KBM-7 (cell line): ENCODE data around the gene PDZK1IP1.
"Not testable (repeated sequence)": the region's sequence is repeated elsewhere in the genome, so short reads cannot be mapped to it uniquely, and the experiment has no call there.

ENCODE experiments used
- DNase-seq: peaks from one replicate; pipeline ENCODE4 v3.0.0-alpha.2; 2015
- in situ Hi-C: fragments of 300-500 bp; cut with MboI; formaldehyde crosslinking; loops from 2 replicates; pipeline ENCODE4 v1.14.3; 2020; ENCODE audit warnings: low sequenced_read_pairs, low pct_unique_long_range_greater_than_20kb, mixed read lengths

PDZK1IP1 gene

DNA sequence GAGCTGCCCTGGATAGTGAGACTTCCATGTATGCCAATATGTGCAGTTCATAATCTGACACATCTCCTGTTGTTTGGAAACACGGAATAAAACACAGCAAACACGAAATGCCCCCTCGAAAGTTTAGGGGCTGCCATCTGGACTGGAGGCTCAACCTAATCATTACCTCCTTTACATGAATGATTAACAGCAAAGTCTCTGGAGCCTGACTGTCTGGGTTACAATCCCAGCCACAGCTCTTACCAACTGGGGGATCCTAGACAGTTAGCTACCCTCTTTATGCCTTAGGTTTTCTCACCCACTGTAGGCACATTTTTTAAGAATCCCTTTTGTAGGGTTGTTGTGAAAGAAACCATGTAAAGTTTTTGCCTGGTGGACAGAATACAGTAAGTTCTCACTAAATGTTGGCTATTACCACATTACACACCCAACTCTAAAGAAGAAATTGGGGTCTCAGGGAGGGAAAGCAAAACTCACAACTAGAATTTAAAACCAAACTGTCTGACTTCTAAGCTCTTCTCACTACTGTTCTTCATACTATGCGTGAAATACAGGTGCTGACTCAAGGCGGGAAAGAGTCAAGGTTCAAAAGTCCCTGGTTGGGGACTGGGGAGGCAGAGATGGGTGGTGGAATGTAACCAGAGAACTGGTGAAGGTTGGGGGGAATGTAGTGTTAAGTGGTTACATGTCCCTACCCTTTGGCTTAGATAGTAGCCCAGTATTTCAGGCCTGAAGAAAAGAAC lies 28.4 kb downstream of the PDZK1IP1 start:
- in situ Hi-C loops: no loop called here
- no peak for DNase-seq

DNA sequence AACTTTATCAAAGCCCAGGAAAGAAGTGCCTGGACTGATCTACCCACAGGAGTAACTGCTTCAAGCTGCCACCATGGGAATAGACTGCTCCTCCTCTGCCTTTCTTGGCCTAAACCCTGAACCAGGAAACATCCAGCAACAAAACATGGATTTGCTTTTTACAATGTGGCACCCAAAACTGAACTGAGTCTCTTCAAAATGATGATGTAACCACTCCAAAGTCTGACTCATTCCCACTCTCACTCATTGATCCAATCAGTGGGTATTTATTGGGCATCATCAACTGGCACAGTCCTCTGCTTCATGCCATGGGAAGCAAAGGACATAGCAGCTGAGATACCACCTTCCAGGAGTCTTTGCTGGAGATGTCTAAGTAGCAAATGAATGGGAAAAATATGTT lies 29.1 kb downstream of the PDZK1IP1 start:
- DNase-seq: no peak
- in situ Hi-C loops: no loop called here

DNA sequence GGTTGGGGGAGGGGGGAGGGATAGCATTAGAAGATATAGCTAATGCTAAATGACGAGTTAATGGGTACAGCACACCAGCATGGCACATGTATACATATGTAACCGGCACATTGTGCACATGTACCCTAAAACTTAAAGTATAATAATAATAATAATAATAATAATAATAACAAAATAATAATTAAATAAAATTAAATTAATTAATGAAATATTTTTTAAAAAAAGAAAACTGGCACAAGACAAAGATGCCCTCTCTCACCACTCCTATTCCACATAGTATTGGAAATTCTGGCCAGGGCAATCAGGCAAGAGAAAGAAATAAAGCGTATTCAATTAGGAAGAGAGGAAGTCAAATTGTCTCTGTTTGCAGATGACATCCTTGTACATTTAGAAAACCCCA lies 31.9 kb downstream of the PDZK1IP1 start:
- DNase-seq, in situ Hi-C loops: not testable (repeated sequence)

DNA sequence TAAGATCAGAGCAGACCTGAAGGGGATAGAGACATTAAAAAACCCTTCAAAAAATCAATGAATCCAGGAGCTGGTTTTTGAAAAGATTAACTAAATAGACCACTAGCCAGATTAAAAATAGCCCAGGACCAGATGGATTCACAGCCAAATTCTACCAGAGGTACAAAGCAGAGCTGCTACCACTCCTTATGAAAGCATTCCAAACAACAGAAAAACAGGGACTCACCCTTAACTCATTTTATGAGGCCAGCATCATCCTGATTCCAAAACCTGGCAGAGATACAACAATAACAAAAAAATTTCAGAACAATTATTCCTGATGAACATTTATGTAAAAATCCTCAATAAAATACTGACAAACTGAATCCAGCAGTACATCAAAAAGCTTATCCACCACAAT lies 33.4 kb downstream of the PDZK1IP1 start:
- DNase-seq, in situ Hi-C loops: not testable (repeated sequence)

DNA sequence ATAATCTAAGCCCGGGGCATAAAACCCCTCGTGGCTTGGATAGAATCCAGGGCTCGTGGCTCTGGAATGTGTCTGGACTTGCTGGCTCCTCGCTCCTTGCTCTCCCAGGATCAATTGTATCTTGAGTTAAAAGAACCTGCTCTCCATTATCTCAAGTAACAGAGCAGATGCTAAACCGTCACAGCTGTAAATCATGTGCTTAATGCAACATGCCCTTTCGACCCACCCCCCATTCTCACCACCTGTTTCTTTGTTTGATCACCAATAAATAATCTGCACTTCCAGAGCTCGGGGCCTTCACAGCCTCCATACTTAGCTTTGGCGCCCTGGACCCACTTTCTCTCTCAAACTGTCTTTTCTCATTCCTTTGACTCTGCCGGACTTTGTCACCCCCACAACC lies 40.7 kb downstream of the PDZK1IP1 start:
- DNase-seq, in situ Hi-C loops: not testable (repeated sequence)

DNA sequence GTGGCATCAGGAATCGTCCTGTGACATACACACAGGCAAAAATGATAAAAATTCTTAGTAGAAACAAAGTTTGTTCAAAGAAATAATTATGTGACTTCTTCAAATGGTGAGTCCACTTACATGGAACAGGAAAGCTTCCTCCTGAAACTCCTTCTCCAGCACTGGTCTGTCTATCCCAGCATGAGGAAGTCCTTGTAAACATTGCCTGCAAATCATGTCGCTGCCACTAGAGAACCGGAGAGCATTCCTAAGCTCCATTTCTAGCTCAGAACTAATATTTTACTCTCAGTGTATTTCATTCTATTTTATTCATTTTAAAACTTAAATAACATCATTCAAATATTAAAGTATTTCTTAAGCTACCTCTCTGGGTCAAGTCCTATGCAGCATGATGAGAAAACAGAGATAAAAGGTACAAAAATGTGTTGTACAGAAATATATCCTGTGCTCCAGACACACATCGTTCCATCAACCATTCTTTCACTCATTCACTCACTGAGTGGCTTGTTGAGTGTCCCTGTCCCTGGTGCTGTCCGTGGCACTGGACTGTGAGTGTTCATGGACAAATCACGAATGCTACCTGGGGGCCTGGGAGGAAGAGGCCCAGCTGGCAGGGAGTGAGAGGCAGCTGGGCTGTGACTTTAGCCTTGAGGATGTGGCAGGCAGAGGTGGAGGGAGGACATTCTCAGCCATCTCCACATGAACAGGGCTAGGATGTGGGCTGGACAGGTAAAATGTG lies 42.6 kb downstream of the PDZK1IP1 start:
- DNase-seq: no peak
- in situ Hi-C loops: no loop called here

DNA sequence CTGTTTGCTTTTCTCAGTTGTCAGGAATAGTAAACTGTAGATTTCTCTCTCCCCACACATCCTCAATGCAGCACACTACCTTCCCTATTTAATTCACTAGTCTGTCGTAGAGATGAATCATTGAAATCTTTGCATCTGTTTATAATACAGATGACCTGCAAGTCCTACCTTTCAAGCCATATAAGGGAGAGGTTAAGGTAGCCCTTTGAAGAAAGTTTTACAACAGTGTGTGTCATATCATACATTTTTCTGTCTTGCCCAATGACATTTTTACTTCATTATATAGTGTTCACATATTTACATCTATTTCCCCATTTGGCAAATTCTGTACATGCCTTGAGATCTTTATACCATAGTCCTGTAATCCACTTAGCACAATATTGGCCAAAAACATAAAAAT lies 43.3 kb downstream of the PDZK1IP1 start:
- DNase-seq, in situ Hi-C loops: not testable (repeated sequence)

DNA sequence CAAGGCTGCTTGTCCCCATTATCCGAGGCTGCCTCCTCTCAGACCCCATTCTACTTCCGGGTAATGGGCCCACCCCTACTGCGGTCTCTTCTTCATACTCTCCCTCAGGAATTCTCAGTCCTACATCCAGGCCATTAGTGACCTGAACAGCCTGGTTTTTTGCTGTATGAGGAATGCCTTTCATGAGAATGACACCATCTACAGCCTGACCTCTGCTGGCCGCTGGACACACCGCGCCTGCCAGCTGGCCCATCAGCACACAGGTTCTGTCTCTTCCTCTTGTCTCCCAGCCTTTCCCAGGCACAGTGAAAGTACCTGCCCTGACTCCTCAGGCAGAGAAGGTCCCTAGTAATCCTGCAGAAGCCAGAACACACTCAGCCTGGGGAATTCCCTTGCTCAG lies 46.2 kb downstream of the PDZK1IP1 start:
- in situ Hi-C loops, DNase-seq: not testable (repeated sequence)

DNA sequence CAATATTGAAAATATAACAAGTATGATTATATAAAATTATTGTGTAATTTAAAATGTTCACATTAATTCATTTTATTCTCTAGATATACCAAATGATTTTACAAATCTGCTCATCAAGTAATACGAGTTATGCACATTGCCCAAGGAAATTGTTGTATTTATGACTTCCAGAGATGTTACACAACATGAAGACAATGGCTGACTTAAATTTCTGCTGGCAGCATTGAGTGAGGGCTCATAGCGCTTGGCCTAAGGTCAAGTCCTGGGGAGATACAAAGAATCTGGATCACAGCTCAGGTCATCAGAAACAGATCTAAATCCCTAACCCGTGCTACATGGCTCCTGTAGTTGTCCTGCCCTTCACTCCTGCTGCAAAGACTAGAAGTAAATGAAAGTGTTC lies 49.5 kb downstream of the PDZK1IP1 start:
- DNase-seq, in situ Hi-C loops: not testable (repeated sequence)

DNA sequence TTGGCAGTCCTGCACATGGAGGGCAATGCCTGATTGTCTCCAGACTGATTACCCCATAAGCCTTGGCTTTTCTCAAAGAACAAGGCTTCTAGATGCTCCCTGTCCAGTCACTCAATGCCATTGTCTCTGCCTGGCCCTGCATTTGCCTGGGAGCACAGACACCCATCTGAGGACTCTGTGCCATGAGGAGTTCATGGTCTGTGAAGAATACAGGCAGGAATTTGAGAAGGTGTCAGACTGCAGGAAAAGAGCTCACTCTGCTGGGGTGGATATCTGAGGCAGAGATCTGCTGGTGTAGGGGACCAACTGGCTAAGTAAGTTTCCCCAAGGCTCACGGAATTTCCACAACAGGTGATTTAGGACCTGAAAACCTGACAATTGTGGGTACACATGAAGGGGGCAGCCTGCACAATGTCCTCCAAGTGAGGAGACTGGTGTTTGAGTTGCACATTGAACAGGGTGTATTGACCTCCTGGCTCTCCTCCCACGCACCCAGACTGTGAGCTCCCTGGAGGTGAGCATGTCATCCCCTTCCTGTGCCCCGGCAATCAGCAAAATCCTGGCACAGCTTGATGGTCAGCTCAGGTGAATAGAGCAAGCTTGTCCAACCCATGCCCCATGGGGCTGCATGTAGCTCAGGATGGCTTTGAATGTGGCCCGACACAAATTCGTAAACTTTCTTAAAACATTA lies 51.8 kb downstream of the PDZK1IP1 start:
- DNase-seq: no peak

DNA sequence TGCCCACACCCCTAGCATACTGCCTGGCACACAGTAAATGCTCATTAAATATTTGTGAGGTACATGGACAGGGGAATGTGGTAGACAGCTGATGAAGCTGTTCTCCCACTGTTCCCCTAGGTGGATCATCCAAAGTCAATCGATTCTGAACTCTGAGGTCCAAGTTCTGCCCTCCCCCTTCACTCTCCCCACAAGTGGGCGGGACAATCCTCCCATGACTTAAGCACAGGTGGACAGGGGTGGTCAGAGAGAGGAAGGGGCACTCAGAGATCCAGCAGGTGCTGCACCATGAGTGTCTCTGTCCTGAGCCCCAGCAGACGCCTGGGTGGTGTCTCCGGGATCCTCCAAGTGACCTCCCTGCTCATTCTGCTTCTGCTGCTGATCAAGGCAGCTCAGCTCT lies 52.6 kb downstream of the PDZK1IP1 start, which contains the start of gene CYP4A22:
TSS of gene CYP4A22 (plus strand) at position 244 of the 400 bp plus-strand sequence. CDS start at position 289, 45 bp downstream.
- no peak for DNase-seq
- in situ Hi-C loops: no loop called here

More for the DNA sequence above, 51.8 kb downstream of the PDZK1IP1 start:
- in situ Hi-C loops: no loop called here
